HUDEP-2 (cell line): ENCODE results near the gene RELT.
A peak's percentile ranks its signal among the peaks of the same experiment; 100 is the strongest.

Experiments
- DNase-seq, 76 experiments: peaks; one replicate each; lab custom pipeline; 2025; ENCODE audit not compliant: unreplicated experiment in 76 of 76; lab: John Stamatoyannopoulos, UW

RELT gene

DNA sequence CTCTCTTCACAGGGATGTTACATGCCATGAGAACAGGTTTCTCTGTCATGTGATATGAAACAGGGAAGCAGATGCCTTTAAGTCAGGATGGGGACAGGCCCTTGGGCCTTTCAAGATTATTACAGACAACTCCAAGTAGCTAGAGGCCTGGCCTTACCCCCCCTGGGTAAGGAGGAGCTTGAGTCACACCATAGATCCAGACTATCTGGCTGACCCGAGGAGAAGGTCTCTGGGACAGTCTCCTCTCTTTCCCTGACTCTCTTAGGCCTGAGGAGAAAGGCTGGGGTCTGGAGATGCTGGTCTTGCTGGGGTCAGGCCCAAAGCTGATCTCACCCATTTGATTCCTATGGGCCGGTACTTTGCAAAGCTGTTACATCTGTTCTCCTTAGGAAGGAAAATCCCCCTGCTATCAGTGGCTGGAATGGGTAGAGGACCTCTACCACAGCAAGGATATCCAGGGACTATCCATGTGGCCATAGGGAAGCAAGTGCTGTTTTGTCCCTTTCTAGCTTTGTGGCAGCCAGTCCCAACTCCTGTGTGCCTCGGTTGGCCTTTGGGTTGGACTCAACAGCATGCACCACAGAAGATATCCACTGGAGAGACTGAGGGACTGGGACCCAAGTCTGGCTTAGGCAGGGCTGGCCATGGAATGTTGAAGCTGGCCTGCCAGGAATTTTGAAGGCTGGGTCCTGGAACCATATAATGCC lies 25.2 kb downstream of the RELT start:
- DNase-seq = no peak

DNA sequence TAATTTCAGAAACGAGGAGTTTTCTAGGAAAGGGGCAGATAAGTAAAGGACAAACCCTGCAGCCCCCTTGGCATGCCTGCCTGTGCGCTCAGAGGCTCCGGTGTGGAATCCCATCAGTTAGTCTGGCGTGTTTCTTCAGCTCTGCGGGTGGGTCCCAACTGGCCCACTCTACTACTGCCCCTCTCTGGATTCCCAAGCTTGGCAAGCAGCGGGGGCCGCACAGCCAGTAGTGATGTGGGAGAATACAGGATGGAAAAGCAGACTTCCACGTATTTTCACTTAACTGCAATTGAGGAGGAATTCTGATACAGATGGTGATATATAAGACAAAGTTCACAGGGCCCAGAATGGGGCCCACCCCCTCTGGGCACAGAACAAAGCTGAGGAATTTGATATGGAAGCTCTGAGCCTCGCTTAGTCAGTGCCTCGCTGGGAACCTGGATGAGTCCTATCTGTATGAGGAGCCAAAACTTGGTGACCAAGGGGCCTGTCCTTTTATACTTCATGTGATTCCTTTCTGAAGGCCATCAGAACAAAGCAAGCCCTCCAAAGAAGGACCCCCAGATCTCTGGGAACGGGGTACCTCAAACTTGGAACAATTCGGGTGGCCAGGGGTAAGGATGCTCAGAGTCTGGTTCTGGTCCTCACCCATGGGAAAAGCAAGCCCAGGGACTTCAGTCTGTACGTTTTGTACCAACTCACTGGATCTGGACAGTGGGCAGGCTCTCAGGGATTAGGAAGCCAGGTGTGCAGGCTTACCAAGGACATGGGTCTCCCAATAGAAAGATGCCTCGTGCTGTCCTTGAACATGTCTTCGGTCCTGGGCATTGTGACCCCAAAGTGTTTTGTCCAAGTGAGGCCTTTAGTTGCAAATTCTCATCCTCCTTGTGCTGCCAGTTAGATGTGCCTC lies 26.0 kb downstream of the RELT start:
- no peak for DNase-seq

DNA sequence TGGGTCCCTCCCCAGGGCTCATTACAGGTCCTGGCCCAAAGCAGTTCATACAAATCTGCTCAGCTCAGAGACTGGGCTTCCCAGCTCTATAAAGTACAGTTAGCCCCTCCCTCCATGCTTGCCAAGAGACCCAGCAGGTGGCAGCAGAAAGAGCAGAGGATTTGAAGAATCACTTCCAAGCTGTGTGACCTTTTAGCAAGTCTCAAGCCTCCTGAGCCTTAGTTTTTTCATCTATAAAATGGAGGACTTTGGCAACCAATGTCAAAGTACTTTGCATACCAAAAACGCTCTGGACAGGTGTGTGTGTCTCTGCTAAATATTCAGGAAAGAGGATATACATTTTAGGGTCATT lies 26.6 kb downstream of the RELT start:
- peak in 14 of 76 experiments; percentile 7 to 42 (median 16) for DNase-seq

DNA sequence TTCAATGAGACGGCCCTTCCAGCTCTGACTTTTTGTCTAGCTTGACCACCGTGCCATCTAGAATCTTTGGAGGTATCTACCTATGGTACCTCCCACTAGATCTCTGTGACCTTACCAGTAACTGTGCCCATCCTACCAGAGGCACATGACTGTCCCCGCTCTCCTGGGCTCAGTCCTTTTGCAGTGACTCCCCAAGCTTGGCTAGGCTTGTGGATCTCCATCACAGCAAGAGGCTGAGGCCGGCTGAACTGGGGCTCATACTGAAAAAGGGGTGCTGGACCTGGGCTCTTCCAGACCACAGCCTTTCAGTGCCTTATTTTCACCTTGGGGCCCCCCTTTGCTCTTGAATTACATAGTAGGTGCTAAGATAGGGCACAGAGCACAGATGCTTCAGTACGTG lies 27.3 kb downstream of the RELT start:
- no peak for DNase-seq

DNA sequence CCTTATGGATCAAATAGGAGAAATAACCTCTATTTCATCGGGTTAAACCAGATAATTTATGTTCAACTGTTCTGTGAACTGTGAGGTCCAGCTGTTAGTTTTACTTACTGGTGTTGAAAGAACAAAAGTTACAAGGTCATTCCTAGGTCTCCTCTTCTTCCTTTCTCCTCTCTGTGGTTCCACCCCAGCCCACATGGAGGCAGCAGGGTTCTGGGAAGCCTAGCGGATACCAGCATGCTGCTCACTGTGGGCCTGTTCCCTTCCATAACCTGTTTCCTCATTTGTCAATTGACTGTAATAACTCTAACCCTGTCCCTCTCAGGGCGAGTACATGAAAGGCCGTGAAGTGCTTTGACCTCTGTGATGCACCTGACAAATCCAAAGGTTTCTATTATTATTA lies 27.8 kb downstream of the RELT start:
- peak in 11 of 76 experiments; percentile 1 to 29 (median 21) for DNase-seq

DNA sequence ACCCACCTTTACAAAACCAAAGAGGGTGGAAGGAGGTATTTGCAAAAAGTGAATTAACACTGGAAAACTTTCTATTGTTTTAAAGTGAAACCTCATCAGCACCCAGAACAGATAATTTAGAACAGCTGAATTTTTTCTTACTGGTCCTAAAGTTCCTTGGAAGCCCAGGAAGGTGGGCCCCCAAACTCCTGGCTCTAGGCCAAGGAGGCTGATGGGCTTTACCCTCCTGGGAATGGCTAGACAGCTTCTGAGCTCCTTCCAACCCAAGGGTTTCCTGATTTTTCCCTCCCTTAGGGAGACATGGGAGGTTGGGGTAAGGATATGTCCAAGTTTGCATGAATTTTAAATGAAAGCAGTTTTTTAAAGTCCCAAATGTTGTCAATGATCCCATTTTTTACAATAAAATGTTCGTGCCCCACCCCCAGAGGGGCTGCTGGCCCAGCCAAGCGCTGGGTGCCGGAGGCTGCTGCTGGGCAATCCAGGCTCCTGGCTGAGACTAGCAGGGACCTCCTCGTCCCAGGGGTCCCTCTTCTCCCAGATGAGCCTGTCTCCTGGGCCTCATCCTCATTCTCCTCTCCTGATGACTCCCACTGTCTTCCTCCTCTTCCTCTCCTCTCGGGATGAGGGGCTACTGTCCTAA lies 28.4 kb downstream of the RELT start:
- DNase-seq = no peak

DNA sequence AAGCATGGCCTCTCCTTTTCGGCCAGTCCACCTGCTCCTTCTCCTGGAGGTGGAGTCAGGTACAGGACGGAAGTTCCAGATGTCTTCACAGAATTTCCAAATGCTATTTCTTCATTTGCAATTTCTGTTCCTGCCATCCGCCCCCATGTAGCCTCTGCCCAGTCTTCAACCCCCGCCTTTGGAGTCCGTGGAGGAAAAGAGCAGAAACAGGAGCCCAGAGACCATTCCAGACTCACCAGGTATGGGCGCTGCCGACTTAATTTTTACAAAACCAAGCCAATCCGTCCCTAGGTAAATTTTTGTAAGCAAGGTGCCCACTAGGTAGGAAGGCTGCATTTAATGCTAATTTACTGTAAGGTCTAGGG lies 28.9 kb downstream of the RELT start:
- DNase-seq = no peak

DNA sequence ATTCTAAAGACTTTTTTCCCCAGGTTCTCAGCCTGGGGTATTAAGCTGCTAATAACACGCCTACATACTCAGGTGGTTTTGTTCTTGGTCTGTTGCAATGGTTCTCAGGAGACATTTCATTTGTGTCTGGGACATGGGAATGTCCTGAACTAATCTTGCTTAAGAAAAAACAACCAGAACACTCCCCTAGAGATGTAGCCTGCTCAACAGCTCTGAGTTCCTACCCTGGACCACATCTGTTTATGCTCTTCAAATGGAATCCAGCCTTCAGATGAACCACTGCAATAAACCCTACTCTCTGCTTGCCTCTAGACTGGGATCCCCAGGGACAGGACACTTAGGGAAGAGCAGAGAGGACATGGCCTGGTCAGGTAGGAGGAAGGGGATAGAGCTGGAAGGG lies 29.9 kb downstream of the RELT start:
- DNase-seq = no peak

DNA sequence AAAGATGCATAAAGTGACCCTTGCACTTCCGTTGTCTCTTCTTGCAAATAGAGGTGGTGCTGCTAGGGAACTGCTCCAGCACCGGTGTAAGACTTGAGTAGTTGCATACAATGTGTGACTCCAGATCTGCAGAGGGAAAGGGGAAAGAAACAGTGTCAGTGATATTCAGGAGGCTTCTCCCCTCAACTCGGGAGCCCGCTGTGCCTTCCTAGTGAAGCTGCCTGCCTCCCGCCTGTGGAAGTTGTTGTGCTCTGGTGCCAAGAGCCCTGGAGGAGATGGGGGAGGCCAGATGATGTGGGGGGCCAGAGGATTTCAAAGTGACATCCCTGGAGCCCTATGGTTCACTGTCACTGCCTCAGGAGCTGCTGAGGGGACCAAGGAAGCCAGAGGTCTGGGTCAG lies 30.4 kb downstream of the RELT start:
- no peak for DNase-seq

DNA sequence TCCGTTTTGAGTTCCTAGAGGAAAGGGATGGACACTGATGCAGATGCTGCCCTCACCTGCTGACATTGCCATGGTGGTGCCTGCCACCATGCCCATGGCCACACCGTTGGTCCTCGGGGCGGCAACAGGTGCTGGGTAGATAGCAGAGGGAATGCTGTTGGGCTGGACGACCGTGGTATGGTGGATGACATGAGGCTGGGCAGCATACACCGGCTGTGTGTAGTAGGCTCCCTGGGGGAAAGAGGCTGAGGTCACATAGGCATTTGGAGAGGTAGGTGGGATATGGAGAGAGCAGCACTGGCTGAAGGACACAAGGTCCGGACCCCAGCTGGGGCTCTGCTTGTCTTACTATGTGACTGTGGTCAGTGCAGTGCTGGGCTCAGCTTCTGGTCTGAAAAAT lies 33.2 kb downstream of the RELT start:
- no peak for DNase-seq

DNA sequence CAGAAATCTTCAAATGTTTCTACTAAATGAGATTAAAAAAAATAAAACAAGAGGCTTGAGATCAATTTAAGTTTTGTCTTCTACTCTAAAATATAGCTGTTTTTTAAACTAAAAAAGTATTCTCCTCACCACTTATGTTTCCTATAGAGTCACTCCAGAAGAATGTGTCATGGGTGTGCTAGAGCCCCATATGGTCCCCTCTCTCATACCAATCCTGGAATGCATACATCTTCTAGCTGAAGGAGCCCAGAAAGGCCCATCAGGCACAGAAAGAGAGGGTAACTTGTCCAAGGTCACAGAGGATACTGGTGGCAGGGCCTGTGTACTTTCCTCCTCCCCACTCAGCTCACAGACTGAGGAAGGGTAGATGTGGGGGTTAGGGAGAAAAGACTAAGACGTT lies 34.4 kb downstream of the RELT start:
- no peak for DNase-seq

DNA sequence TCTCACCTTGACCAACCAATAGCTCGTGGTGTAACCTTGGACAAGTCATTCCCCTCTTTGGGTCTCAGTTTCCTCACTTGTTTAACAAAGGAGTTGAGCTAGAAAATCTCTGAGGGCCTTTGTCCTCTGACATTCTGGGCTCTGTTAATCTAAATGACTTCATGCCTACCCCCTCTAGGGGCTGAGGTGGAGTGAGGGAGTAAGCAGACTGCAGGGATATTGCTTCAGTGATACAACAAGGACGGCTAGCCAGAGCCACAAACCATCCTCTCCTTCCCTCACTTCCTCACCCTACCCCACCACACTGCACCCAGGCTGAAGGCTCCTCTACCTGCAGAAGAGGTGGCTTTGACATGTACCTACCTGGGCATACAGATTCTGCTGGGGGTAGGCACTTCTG lies 34.8 kb downstream of the RELT start:
- DNase-seq = no peak

DNA sequence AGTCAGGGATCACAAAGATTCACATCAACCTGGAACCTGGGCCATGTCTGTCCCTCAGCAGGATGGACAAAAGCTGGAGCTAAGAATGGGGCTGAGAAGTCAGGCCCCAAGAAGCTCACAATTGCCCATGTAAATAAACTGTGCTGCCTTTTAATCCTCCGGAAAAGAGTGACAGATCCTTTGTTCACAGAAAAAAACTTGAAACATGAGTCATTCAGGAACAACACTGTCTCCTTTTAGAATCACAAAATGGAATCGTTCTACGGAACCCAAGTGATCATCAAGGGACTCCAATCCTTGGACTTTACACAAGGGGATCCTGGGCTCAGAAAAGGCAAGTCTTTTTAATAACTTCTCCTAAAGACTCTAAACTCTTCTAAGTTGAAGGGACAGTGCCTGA lies 36.1 kb downstream of the RELT start:
- no peak for DNase-seq

DNA sequence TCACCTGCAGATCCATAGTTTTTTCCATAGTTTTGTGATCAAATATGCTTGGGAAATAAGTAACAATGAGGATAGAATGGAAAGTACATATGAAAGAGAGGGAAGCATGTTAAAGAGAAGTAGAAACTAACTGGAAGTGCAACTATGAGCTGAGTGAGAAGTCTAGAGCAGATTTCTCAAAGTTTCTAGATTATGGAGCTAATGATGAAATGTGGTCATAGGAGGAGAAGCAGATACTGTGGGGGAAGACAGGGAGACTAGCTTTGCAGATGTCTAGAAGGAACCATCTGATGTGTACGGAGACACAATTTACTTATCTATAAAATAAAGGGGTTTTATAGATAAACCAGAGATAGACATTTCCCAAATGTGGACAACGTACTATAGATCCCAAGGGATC lies 37.1 kb downstream of the RELT start:
- no peak for DNase-seq

DNA sequence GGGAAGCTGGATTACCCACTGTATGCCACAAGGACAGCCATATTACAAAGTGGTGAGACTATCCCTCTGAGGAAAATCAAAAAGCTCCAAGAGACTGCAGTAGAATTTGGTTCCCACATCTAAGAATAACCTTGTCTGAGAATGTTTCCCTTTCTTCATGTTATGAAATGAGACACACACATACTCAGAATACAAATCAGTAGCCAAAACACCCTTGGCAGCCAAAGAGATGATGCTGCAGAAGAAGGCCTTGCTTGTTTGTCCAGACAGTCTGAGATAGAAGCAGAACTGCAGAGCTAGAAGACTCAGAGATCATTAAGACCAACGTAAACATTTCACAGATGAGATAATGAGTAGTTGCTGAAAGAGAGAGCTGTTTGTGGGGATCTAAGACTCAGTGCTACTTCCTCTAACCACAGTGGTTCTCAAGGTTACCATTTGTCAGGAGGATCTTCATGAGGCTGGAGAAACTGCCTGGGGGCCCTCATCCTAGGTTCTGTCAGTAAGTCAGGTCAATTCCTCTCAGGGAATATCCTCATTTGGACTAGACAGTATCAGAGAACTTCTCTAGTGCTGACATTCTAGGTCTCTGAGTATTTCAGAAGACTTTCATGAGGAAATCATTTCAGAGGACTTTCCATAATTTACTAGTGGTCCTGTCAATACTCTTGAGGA lies 38.9 kb downstream of the RELT start:
- no peak for DNase-seq

DNA sequence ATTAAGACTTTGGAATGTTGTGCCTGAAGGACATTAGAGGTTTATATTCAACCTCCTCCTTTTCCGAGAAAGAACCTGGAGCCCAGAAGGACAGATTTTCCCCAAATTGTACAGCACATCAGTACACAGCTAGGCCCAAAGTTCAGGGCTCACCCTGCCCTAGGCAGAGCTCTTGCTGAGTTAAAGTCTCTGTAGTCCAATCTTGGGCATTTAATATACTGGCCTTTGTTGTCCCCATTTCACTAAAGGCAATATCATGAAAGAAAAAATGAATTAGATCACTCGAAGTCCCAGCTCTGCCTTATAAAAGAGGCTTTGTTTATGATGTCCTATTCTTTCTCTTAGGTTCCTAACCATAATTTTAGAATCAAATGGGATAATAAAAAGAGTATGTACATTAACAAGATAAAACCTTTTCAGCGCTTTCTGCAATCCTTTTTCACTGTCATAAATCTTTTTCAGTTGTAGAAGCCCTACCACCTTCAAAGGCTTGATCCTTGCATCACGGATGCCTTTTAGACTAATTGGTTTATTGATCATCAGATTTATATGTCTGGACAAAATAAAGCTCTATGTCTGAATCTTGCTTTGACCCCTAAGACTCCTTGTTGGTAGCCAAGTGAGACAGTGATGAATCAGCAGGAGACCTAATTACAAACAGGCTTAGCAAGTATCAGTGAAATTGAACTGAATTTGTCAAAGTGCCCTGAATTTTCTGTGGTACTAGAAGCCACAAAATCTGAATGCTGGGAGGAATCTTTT lies 39.8 kb downstream of the RELT start:
- no peak for DNase-seq

DNA sequence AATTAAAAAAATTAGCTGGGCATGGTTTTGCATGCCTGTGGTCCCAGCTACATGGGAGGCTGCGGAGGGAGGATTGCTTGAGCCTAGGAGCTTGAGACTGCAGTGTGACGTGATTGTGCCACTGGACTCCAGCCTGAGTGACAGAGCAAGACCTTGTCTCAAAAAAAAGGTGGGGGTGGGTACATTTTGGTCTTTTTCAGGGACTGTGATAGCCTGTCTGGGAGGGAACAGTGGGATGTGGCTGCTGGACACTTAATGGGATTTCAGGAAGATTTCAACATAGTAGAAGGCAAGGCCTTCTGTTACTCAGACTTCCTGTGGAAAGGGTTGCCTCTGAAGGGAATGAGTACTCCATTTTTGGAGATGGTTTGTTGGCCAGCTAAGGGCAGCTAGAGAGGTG lies 40.6 kb downstream of the RELT start:
- DNase-seq = no peak

DNA sequence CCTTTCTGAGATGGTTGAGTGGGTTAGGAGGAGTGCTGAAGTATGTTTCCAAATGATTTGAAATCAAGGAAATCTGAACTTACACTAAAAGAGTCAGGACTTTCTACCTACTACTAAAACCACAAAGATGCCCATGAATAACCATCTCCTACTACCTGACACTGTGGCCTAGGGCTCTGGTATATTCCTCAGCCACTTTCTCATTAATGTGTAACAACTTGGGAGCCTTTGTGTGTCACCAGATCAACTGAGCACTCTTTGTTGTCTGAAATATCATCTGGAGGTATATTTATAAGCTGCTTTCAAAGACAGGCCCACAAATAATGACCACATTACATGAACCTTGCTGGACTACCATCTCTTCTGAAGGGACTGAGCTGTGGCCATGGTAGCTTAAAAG lies 43.9 kb downstream of the RELT start:
- DNase-seq = no peak

DNA sequence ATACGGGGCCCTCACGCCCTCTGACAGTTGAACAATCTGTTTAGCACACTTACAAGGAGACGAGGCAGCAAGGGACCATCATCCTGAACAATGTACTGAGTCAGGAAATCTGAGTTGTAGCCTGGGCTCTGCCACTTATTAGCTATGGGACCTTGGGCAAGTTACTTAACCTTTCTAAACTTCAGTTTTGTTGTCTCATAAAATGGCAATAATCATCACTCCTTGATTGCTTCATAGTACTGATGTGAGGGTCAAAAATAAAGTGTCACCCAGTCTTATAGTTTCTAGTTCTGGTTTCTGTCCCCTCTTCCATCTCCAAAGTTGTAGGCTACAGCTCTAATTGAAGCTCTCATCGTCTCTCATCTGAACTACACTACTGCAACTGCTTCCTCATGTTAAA lies 46.7 kb downstream of the RELT start:
- no peak for DNase-seq

DNA sequence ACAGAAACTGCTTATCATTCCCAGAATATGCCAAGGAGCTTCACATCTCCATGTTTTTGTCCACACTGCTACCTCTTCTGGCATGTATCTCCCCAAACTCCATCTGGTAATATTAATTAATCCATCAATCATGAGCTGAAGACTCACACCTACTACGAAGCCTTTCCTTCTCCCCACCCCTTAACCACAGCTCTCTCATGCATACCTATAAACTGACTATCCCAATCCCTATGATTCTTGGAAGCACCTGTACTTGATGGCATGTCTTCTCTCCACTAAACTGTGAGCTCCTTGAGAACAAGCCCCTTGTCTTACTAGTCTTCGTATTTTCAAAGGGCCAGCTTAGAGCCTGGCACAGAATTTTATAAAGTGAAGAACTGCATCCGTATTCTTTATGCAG lies 47.3 kb downstream of the RELT start:
- no peak for DNase-seq

DNA sequence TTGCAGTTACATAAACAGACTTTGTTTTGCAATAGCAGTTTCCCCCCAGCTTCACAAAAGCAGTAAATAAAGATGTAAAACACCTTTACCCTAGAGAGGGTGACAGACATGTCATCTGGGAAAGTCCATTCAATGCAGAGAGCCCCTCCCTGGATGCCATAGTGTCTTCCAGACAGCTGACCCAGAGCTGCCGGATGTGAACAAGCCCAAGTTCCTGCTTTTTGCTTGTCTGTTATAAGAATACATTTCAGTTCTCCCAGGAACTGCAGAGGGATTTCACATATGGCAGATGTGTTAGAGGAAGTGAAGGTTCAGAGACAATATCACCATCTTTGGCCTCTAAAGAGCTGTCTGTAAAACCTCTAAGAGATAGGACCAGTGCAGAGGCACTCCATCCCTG lies 48.9 kb downstream of the RELT start:
- no peak for DNase-seq
